ENCODE measurements around the gene CPXM1.

DNA sequence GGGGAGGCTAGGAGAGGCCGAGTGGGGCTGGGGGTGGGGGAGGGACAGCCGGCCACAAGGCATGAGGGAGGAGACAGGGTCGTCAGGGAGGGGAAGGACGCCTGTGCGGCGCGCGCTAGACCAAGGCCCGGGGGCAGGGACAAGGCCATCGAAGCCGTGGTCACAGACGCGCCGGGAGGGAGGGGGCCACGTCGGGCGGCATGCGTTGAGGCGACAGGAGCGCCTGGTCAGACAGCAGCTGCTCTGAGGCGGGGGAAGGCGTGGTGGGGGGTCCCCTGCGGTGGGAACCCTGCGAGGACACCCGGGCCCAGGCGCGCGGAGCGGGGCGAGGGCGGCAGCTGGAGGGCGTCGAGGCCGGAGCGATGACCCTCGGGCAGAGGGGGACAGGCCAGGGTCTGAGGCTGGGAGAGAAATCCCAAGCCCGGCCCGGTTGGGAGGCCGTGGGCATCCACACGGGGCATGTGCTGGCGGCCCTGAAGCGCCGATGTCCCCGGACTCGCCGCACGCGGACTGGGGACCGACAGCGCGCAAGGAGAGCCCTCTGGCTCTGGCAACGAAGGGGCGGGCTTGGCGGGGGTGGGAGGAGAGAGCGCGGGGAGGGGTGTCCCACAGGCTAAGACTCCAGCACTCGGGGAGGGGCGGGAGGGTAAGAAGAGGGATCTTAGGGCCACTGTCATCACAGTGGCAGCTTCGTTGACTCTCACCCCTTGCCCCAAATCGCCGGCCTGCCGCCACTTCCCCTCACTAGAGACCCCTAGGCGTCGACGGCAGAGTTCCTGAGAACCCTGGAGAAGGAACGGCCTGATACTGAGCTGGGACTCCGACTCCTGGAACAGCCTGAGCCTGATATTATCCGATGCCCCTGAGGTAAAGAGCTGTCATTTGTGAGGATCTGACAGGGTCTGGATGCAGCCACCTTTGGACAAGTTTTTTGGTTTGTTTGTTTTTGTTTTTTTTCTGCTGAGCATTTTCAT, 20.8 kb upstream of the CPXM1 start:
- TF ChIP-seq, protein P1, sequence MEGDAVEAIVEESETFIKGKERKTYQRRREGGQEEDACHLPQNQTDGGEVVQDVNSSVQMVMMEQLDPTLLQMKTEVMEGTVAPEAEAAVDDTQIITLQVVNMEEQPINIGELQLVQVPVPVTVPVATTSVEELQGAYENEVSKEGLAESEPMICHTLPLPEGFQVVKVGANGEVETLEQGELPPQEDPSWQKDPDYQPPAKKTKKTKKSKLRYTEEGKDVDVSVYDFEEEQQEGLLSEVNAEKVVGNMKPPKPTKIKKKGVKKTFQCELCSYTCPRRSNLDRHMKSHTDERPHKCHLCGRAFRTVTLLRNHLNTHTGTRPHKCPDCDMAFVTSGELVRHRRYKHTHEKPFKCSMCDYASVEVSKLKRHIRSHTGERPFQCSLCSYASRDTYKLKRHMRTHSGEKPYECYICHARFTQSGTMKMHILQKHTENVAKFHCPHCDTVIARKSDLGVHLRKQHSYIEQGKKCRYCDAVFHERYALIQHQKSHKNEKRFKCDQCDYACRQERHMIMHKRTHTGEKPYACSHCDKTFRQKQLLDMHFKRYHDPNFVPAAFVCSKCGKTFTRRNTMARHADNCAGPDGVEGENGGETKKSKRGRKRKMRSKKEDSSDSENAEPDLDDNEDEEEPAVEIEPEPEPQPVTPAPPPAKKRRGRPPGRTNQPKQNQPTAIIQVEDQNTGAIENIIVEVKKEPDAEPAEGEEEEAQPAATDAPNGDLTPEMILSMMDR (IDR thresholded peaks at IDR 0.05) = no peak
- TF ChIP-seq POLR2A (IDR thresholded peaks at IDR 0.05) = no peak

All from right lobe of liver (tissue), 4 donors.